Astrocyte (in vitro differentiated cells and primary cell): Measurements from ENCODE around the gene CDK5RAP2. TPM values are rescaled to one million over a fixed set of nuclear protein-coding genes. Genes with fewer than 3 reads are reported as not detected.

Experiments used
- DNase-seq: peaks from one replicate; pipeline ENCODE4 v3.0.0-alpha.2; 2010; ENCODE audit warnings: low read depth
- FAIRE-seq: peaks from 2 replicates; lab custom pipeline; 2011; peaks lifted over from hg19 to GRCh38; lab: Jason Lieb, UNC
- H2AFZ ChIP-seq: 2 replicates; pipeline ENCODE4 v1.6.0; 2012; ENCODE audit warnings: low read depth, low read length, inconsistent platforms
- H3K27ac ChIP-seq: 2 replicates; pipeline ENCODE4 v1.5.1; 2011; ENCODE audit warnings: low read depth, low read length, inconsistent platforms
- H3K27me3 ChIP-seq: 2 replicates; pipeline ENCODE4 v1.6.0; 2011; ENCODE audit warnings: low read length, inconsistent platforms; ENCODE audit not compliant: insufficient read depth
- H3K36me3 ChIP-seq: 2 replicates; pipeline ENCODE4 v1.5.1; 2011; ENCODE audit warnings: low read length, inconsistent platforms; ENCODE audit not compliant: insufficient read depth
- H3K4me1 ChIP-seq: 2 replicates; pipeline ENCODE4 v1.5.1; 2011; ENCODE audit warnings: low read length, inconsistent platforms; ENCODE audit not compliant: insufficient read depth
- H3K4me2 ChIP-seq: 2 replicates; pipeline ENCODE4 v1.6.0; 2012; ENCODE audit warnings: low read length, inconsistent platforms
- H3K4me3 ChIP-seq: 2 replicates; pipeline ENCODE4 v1.5.1; 2011; ENCODE audit warnings: low read depth, mild to moderate bottlenecking, low read length, inconsistent platforms; ENCODE audit not compliant: insufficient read depth
- H3K79me2 ChIP-seq: 2 replicates; pipeline ENCODE4 v1.6.0; 2012; ENCODE audit warnings: mild to moderate bottlenecking, low read length, inconsistent platforms; ENCODE audit not compliant: insufficient read depth
- H3K9ac ChIP-seq: 2 replicates; pipeline ENCODE4 v1.6.0; 2012; ENCODE audit warnings: mild to moderate bottlenecking, low read length, inconsistent platforms
- H3K9me3 ChIP-seq: 2 replicates; pipeline ENCODE4 v1.5.1; 2012; ENCODE audit warnings: low read depth, mild to moderate bottlenecking, low read length, inconsistent platforms; ENCODE audit not compliant: insufficient read depth
- H4K20me1 ChIP-seq: 2 replicates; pipeline ENCODE4 v1.6.0; 2012; ENCODE audit warnings: low read length, inconsistent platforms; ENCODE audit not compliant: insufficient read depth
- H3K27ac Mint-ChIP-seq: one replicate; pipeline ENCODE4 v1.8.0; 2021; ENCODE audit warnings: mild to moderate bottlenecking, mixed read lengths; ENCODE audit not compliant: unreplicated experiment
- H3K27me3 Mint-ChIP-seq: one replicate; pipeline ENCODE4 v1.8.0; 2021; ENCODE audit warnings: low read depth, mixed read lengths; ENCODE audit not compliant: unreplicated experiment
- H3K36me3 Mint-ChIP-seq: one replicate; pipeline ENCODE4 v1.8.0; 2021; ENCODE audit warnings: low read depth, mixed read lengths; ENCODE audit not compliant: unreplicated experiment
- H3K4me1 Mint-ChIP-seq: one replicate; pipeline ENCODE4 v1.8.0; 2021; ENCODE audit warnings: low read depth, mixed read lengths; ENCODE audit not compliant: unreplicated experiment
- H3K4me3 Mint-ChIP-seq: one replicate; pipeline ENCODE4 v1.8.0; 2021; ENCODE audit warnings: mild to moderate bottlenecking, moderate library complexity, mixed read lengths; ENCODE audit not compliant: unreplicated experiment
- H3K9me3 Mint-ChIP-seq: one replicate; pipeline ENCODE4 v1.8.0; 2021; ENCODE audit warnings: mild to moderate bottlenecking, mixed read lengths; ENCODE audit not compliant: unreplicated experiment
- CTCF ChIP-seq: IDR thresholded peaks from 2 replicates; pipeline ENCODE4 v1.5.1; 2011; ENCODE audit warnings: low read depth, mild to moderate bottlenecking, inconsistent platforms, low read length, moderate library complexity; ENCODE audit not compliant: insufficient read depth
- EZH2 ChIP-seq: IDR thresholded peaks from 2 replicates; pipeline ENCODE4 v1.6.1; 2012; ENCODE audit warnings: mild to moderate bottlenecking, low read length, inconsistent platforms; ENCODE audit not compliant: insufficient read depth
- total RNA-seq: library from RNA; stranded (reverse); gene quantifications from 2 replicates; pipeline ENCODE4 v1.2.1, GENCODE V29; 2021

The CDK5RAP2 gene
- total RNA-seq, 1 donor from 2014 or later = 36.3 TPM

GRCh38 chr9:120374817-120375216 lies 205.2 kb downstream of the CDK5RAP2 start:
- FAIRE-seq (no peak), DNase-seq (no peak)
- Histone ChIP-seq H3K4me1 (no peaks in the 10 kb centered on the region), H3K27me3 (no peaks in the 10 kb centered on the region), H3K9ac (no peak overlapping the region), H3K79me2 (no peaks in the 10 kb centered on the region), H3K4me2 (no peak overlapping the region), H3K27ac (no peak overlapping the region), H2AFZ (no peak overlapping the region), H3K9me3 (no peaks in the 10 kb centered on the region), H3K4me3 (no peak overlapping the region), H4K20me1 (no peaks in the 10 kb centered on the region), H3K36me3 (no peaks in the 10 kb centered on the region)
- peaks cover 23% of the 10 kb centered on the region for H3K9me3 Mint-ChIP-seq
- no peaks in the 10 kb centered on the region for H3K4me1 Mint-ChIP-seq
- peaks cover 5% of the 10 kb centered on the region for H3K36me3 Mint-ChIP-seq
- no peak overlapping the region for H3K4me3 Mint-ChIP-seq
- H3K27ac Mint-ChIP-seq = no peak overlapping the region
- H3K27me3 Mint-ChIP-seq = peaks cover 11% of the 10 kb centered on the region
- TF ChIP-seq CTCF (no peak), EZH2 (no peak)

GRCh38 chr9:120374239-120374638 lies 205.7 kb downstream of the CDK5RAP2 start:
- H3K27me3 Mint-ChIP-seq = peaks cover 11% of the 10 kb centered on the region

More at GRCh38 chr9:120374239-120374638, 205.7 kb downstream of the CDK5RAP2 start:
- Histone ChIP-seq H3K9ac (no peak overlapping the region), H3K27ac (no peak overlapping the region), H4K20me1 (no peaks in the 10 kb centered on the region), H2AFZ (no peak overlapping the region), H3K4me3 (no peak overlapping the region), H3K79me2 (no peaks in the 10 kb centered on the region), H3K4me1 (no peaks in the 10 kb centered on the region), H3K36me3 (no peaks in the 10 kb centered on the region), H3K27me3 (no peaks in the 10 kb centered on the region), H3K4me2 (no peak overlapping the region), H3K9me3 (no peaks in the 10 kb centered on the region)
- TF ChIP-seq EZH2 (no peak), CTCF (no peak)
- Mint-ChIP-seq H3K36me3 (peaks cover 5% of the 10 kb centered on the region), H3K4me3 (no peak overlapping the region), H3K9me3 (peaks cover 23% of the 10 kb centered on the region), H3K27ac (peak overlapping the region; percentile 23), H3K4me1 (no peaks in the 10 kb centered on the region)
- FAIRE-seq (no peak), DNase-seq (no peak)
